GM19035 (cell line): ENCODE measurements around the gene PIRT.

Source experiments
- ATAC-seq: cut with Tn5 transposase; IDR thresholded peaks from one replicate; pipeline ENCODE4 v1.9.1; 2021; ENCODE audit not compliant: unreplicated experiment

PIRT gene

GRCh38 chr17:10790491-10791401, 47.1 kb downstream of the PIRT start:
- ATAC-seq = no peak

GRCh38 chr17:10789694-10790271, 48.1 kb downstream of the PIRT start:
- no peak for ATAC-seq

DNA sequence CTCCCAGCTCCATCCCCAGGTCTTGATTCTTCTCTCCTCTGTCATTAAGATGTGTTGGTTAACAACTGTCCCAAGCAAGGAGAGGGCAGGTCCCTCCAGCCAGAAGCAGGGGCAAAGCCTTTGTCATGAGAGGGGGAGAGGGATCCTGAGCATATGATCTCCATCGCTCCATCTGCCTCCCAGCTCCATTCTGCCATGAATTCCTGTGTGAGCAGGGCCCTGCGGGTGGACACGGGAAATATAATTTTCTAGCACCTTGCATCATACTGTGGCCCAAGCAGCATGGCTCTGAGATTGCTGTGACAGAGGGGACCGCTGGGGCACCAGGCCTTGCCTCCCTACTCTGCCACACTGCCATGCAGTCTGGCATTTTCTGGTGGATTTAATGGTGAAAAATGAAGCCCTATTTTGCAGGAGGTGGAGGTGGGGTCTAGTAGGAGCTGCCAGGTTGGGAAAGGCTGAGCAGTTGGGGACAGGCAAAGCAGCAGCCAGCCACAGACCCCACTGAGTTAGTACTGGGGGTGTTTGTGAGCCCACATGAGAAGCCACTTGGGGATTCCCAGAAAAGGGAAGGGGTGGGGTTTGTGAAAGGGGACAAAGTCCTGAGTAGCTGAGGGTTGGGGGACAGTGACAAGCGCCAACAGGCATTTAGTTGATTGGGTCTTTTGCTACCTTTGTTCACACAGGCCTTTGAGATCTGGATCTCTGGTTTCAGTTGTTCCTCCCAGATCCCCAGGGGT, 50.4 kb downstream of the PIRT start:
- no peak for ATAC-seq

GRCh38 chr17:10785295-10785694, 52.6 kb downstream of the PIRT start:
- ATAC-seq = no peak

GRCh38 chr17:10779609-10780008, 58.3 kb downstream of the PIRT start:
- ATAC-seq = no peak

DNA sequence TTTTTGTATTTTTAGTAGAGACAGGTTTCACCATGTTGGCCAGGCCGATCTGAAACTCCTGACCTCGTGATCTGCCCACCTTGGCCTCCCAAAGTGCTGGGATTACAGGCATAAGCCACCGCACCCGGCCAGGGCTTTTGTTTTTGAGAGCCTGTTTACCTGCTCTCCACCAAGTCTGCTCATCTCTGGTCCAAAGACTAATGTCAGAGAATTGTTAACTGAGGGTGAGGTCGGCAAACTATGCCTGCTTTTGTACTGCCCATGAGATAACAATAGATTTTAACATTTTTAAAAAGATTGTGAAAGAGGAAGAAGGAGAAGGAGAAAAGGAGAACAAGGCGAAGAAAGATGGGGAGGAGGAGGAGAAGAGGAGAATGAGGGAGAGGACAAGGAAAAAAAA, 60.0 kb downstream of the PIRT start:
- no peak for ATAC-seq

- ATAC-seq = no peak
These were observed 60.6 kb downstream of the PIRT start for GRCh38 chr17:10777131-10777807.

DNA sequence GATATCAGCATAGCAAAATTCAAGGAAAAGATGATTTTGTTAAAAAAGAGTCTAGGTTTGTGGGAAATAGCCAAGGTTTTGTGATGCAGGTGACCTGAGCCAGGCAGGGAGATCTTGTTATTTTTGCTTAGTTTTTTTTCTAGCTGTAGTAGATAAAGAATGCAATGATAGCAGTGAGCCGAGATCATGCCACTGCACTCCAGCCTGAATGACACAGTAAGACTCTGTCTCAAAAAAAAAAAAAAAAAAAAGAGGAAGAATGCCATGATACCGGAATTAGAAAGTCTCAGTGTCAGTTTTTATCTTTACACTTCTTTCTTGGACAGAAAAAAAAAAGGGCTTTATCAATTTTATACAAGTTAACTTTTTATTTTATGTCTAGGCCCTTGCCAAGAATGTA, 61.5 kb downstream of the PIRT start:
- ATAC-seq = no peak

DNA sequence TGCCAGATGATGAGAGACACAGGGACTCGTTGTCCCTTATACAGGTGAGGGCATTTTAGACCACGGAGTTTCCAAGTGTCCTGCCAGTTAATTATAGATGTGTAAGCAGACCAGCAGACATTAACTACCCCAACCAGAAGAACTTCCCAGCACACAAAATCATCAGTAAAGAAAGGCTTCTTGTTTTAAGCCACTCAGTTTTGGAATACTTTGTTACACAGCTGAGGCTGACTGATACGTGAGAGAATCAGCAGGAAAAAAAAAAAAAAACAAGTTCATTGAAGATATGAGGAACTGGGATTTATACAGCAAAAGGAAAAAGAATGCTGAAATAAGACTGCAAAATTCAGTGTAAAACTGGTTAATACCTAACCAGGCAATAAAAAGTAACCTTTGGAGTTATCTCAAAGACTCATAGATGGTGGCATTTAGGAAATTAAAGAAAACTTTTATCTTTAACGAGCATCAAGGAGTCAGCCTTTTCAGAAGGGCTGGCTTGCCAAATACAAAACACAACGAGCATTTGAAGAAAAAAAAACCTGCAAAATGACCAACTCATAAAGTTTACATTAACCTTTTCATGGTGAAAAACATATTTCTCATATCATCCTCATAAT, 62.0 kb downstream of the PIRT start:
- no peak for ATAC-seq

- no peak for ATAC-seq
These were observed 62.8 kb downstream of the PIRT start for GRCh38 chr17:10775058-10775457.

DNA sequence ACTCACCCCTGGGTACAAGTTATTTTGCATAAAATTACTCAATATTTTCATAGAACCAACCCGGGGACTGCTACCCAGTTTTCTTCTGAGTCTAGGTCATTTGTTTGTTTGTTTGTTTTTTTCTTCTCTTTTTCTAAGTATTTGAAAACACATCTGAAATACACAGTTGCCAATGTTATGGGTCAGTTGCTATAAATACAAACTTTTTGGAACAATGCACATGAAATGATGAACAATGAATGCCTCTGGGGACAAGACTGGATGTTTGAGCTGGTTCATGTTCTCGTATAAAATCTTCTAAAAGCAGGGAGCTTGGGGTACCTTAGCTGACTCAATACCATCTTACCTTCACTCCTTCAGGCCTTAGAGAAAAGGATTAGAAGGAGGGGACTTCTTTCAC, 64.5 kb downstream of the PIRT start:
- ATAC-seq = no peak
